GM12801 (cell line): Measurements from ENCODE around the gene ZNF490.

Experiments
- CTCF ChIP-seq: IDR thresholded peaks from one replicate; pipeline ENCODE4 v1.5.1; 2011; ENCODE audit warnings: control low read depth; ENCODE audit not compliant: insufficient read length; ENCODE audit errors: extremely low read depth

The ZNF490 gene

GRCh38 chr19:12636631-12637030, 26.0 kb upstream of the ZNF490 start:
- no peak for TF ChIP-seq CTCF

GRCh38 chr19:12629215-12629614, 18.6 kb upstream of the ZNF490 start:
- TF ChIP-seq CTCF, result no peak

DNA sequence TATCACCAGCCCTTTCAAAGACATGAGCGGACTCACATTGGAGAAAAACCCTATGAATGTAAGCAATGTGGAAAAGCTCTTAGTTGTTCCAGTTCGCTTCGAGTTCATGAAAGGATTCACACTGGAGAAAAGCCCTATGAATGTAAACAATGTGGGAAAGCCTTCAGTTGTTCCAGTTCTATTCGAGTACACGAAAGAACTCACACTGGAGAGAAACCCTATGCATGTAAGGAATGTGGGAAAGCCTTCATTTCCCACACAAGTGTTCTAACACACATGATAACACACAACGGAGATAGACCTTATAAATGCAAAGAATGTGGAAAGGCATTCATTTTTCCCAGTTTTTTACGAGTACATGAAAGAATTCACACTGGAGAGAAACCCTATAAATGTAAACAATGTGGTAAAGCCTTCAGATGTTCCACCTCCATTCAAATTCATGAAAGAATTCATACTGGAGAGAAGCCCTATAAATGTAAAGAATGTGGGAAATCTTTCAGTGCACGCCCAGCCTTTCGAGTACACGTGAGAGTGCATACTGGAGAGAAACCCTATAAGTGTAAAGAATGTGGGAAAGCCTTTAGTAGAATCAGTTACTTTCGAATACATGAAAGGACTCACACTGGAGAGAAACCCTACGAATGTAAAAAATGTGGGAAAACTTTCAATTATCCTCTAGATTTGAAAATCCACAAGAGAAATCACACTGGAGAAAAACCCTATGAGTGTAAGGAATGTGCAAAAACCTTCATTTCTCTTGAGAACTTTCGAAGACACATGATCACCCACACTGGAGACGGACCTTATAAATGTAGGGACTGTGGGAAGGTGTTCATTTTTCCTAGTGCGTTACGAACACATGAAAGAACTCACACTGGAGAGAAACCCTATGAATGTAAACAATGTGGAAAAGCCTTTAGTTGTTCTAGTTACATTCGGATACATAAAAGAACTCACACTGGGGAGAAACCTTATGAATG, 17.7 kb upstream of the ZNF490 start:
- TF ChIP-seq CTCF, result no peak

- no peak for TF ChIP-seq CTCF
Measured at GRCh38 chr19:12626958-12627357, 16.3 kb upstream of the ZNF490 start.

- no peak for TF ChIP-seq CTCF
Measured at GRCh38 chr19:12623361-12624031, 12.9 kb upstream of the ZNF490 start.

GRCh38 chr19:12617646-12618045, 7.0 kb upstream of the ZNF490 start:
- TF ChIP-seq CTCF, result no peak

- TF ChIP-seq CTCF, result no peak
Measured at GRCh38 chr19:12611361-12611699, 717 bp upstream of the ZNF490 start.
